ENCODE data around the gene ARID2. TPM values are rescaled to one million over a fixed set of nuclear protein-coding genes. Genes with fewer than 3 reads are reported as not detected.

The ARID2 gene
- total RNA-seq, 4 donors from 2014 or later, result 22.9 to 39.9 (median 33.8) TPM

- H3K27ac ChIP-seq, result no peak overlapping the region
- in situ Hi-C loops (cut with MboI; ENCODE audit: low pct_ligation_motif_present in 1 of 4, low pct_unique_long_range_greater_than_20kb in 1 of 4, low sequenced_read_pairs in 3 of 4), result no loop called here
- peaks cover 0 to 38% (median 15%) of the 10 kb centered on the region in 4 donors for H3K36me3 ChIP-seq
- no peaks in the 10 kb centered on the region for H3K27me3 ChIP-seq
- intact Hi-C loops (cut with DNase I; ENCODE audit: low total_unique reads), result no loop called here
- no peaks in the 10 kb centered on the region for H3K9me3 ChIP-seq
- no peak overlapping the region for H3K4me3 ChIP-seq
- TF ChIP-seq CTCF (IDR thresholded peaks at IDR 0.05) (no peak), EP300 (IDR thresholded peaks at IDR 0.05; ENCODE audit: low read depth) (no peak), POLR2AphosphoS5 (IDR thresholded peaks at IDR 0.05) (no peak), POLR2A (IDR thresholded peaks at IDR 0.05) (no peak)
- DNase-seq, result no peak
- H3K4me1 ChIP-seq, result no peaks in the 10 kb centered on the region
These were observed 120.8 kb downstream of the ARID2 start for GRCh38 chr12:45850302-45850701.

GRCh38 chr12:45852508-45852907 is 123.0 kb downstream of the ARID2 start:
- DNase-seq, result no peak
- intact Hi-C loops (cut with DNase I; ENCODE audit: low total_unique reads), result no loop called here

GRCh38 chr12:45853550-45853949 is 124.0 kb downstream of the ARID2 start:
- intact Hi-C loops (cut with DNase I; ENCODE audit: low total_unique reads), result no loop called here
- H3K4me1 ChIP-seq, result peaks cover 0 to 3% (median 1%) of the 10 kb centered on the region in 4 donors
- no peak overlapping the region for H3K4me3 ChIP-seq
- DNase-seq, result no peak
- H3K36me3 ChIP-seq, result peaks cover 0 to 30% (median 15%) of the 10 kb centered on the region in 4 donors
- no peaks in the 10 kb centered on the region for H3K27me3 ChIP-seq
- 86 to 93% methylated on average over 1 to 3 of the region's 3 CpGs for WGBS, 2 donors (ENCODE audit: low coverage in 1 of 2)
- in situ Hi-C loops (cut with MboI; ENCODE audit: low pct_ligation_motif_present in 1 of 4, low pct_unique_long_range_greater_than_20kb in 1 of 4, low sequenced_read_pairs in 3 of 4), result no loop called here
- TF ChIP-seq POLR2A (IDR thresholded peaks at IDR 0.05), result no peak
- H3K9me3 ChIP-seq, result no peaks in the 10 kb centered on the region
- no peak overlapping the region for H3K27ac ChIP-seq

More at GRCh38 chr12:45852508-45852907, 123.0 kb downstream of the ARID2 start:
- H3K27ac ChIP-seq, result no peak overlapping the region
- H3K9me3 ChIP-seq, result no peaks in the 10 kb centered on the region
- peaks cover 0 to 3% (median 1%) of the 10 kb centered on the region in 4 donors for H3K4me1 ChIP-seq
- in situ Hi-C loops (cut with MboI; ENCODE audit: low pct_ligation_motif_present in 1 of 4, low pct_unique_long_range_greater_than_20kb in 1 of 4, low sequenced_read_pairs in 3 of 4), result no loop called here
- TF ChIP-seq CTCF (IDR thresholded peaks at IDR 0.05) (no peak), EP300 (IDR thresholded peaks at IDR 0.05; ENCODE audit: low read depth) (no peak)
- no peak overlapping the region for H3K4me3 ChIP-seq
- H3K27me3 ChIP-seq, result no peaks in the 10 kb centered on the region
- peaks cover 0 to 30% (median 15%) of the 10 kb centered on the region in 4 donors for H3K36me3 ChIP-seq
- WGBS, 2 donors (ENCODE audit: low coverage in 1 of 2), result 77 to 91% methylated on average over 6 to 7 of the region's 7 CpGs

GRCh38 chr12:45863332-45863731 is 133.8 kb downstream of the ARID2 start:
- Histone ChIP-seq H3K4me1 (no peaks in the 10 kb centered on the region), H3K27ac (no peak overlapping the region), H3K36me3 (peaks cover 0 to 28% (median 0%) of the 10 kb centered on the region in 4 donors), H3K27me3 (no peaks in the 10 kb centered on the region), H3K9me3 (no peaks in the 10 kb centered on the region), H3K4me3 (no peak overlapping the region)
- in situ Hi-C loops (cut with MboI; ENCODE audit: low pct_ligation_motif_present in 1 of 4, low pct_unique_long_range_greater_than_20kb in 1 of 4, low sequenced_read_pairs in 3 of 4) (no loop called here), intact Hi-C loops (cut with DNase I; ENCODE audit: low total_unique reads) (no loop called here)
- no peak for TF ChIP-seq POLR2AphosphoS5 (IDR thresholded peaks at IDR 0.05)
- no peak for TF ChIP-seq EP300 (IDR thresholded peaks at IDR 0.05; ENCODE audit: low read depth)
- TF ChIP-seq POLR2A (IDR thresholded peaks at IDR 0.05), result no peak
- TF ChIP-seq CTCF (IDR thresholded peaks at IDR 0.05), result no peak
- 86 to 87% methylated on average over 2 of the region's 2 CpGs for WGBS, 2 donors (ENCODE audit: low coverage in 1 of 2)
- no peak for DNase-seq

GRCh38 chr12:45866299-45866698 is 136.8 kb downstream of the ARID2 start:
- H3K27me3 ChIP-seq, result no peaks in the 10 kb centered on the region
- H3K9me3 ChIP-seq, result no peaks in the 10 kb centered on the region
- H3K4me1 ChIP-seq, result no peaks in the 10 kb centered on the region
- H3K36me3 ChIP-seq, result peaks cover 0 to 15% (median 0%) of the 10 kb centered on the region in 4 donors
- in situ Hi-C loops (cut with MboI; ENCODE audit: low pct_ligation_motif_present in 1 of 4, low pct_unique_long_range_greater_than_20kb in 1 of 4, low sequenced_read_pairs in 3 of 4) (no loop called here), intact Hi-C loops (cut with DNase I; ENCODE audit: low total_unique reads) (no loop called here)
- no peak overlapping the region for H3K4me3 ChIP-seq
- TF ChIP-seq CTCF (IDR thresholded peaks at IDR 0.05) (no peak), POLR2AphosphoS5 (IDR thresholded peaks at IDR 0.05) (no peak), POLR2A (IDR thresholded peaks at IDR 0.05) (no peak), EP300 (IDR thresholded peaks at IDR 0.05; ENCODE audit: low read depth) (no peak)
- no peak overlapping the region for H3K27ac ChIP-seq
- DNase-seq, result no peak
- WGBS, 2 donors (ENCODE audit: low coverage in 1 of 2), result 90 to 100% methylated on average over 1 of the region's 1 CpG

Measured in transverse colon (tissue), 4 donors.